ENCODE results near the gene TMEM139.

TMEM139 gene

GRCh38 chr7:143247372-143247771, 37.4 kb upstream of the TMEM139 start:
- H3K36me3 ChIP-seq (ENCODE audit: control insufficient read depth in 2 of 2, insufficient read depth in 1 of 2, low read length in 2 of 2), result no peaks in the 10 kb centered on the region
- ChIA-PET POLR2A (no interaction called here), CTCF (interaction anchor here (0.6 to 1.5 kb wide), 5 partner anchors 11 to 275 kb away, joined by 3 to 6 read pairs (median 4); no protein-coding TSS in a partner anchor)
- H3K4me3 ChIP-seq (ENCODE audit: low read depth, low read length), result no peak overlapping the region
- H3K27ac ChIP-seq (ENCODE audit: extremely low read depth, low read depth, low read length), result no peak overlapping the region
- TF ChIP-seq ZNF366 (tag by site-specific recombination; conservative IDR thresholded peaks at IDR 0.05), result peak; percentile 75
- no peak for TF ChIP-seq ZNF555 (tag by site-specific recombination; conservative IDR thresholded peaks at IDR 0.05)
- no peaks in the 10 kb centered on the region for H3K4me1 ChIP-seq (ENCODE audit: control insufficient read depth, insufficient read depth, low read length)
- H3K9me3 ChIP-seq (ENCODE audit: control insufficient read depth, insufficient read depth, low read depth, low read length), result no peaks in the 10 kb centered on the region

GRCh38 chr7:143248761-143249354, 35.9 kb upstream of the TMEM139 start:
- TF ChIP-seq ZNF473 (tag by site-specific recombination; IDR thresholded peaks at IDR 0.05) (no peak), ZNF433 (tag by site-specific recombination; IDR thresholded peaks at IDR 0.05; ENCODE audit: low read depth) (no peak), BCL6B (tag by site-specific recombination; IDR thresholded peaks at IDR 0.05) (no peak)
- TF ChIP-seq, protein P1, sequence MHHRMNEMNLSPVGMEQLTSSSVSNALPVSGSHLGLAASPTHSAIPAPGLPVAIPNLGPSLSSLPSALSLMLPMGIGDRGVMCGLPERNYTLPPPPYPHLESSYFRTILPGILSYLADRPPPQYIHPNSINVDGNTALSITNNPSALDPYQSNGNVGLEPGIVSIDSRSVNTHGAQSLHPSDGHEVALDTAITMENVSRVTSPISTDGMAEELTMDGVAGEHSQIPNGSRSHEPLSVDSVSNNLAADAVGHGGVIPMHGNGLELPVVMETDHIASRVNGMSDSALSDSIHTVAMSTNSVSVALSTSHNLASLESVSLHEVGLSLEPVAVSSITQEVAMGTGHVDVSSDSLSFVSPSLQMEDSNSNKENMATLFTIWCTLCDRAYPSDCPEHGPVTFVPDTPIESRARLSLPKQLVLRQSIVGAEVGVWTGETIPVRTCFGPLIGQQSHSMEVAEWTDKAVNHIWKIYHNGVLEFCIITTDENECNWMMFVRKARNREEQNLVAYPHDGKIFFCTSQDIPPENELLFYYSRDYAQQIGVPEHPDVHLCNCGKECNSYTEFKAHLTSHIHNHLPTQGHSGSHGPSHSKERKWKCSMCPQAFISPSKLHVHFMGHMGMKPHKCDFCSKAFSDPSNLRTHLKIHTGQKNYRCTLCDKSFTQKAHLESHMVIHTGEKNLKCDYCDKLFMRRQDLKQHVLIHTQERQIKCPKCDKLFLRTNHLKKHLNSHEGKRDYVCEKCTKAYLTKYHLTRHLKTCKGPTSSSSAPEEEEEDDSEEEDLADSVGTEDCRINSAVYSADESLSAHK (tag by site-specific recombination; IDR thresholded peaks at IDR 0.05), result no peak
- H3K36me3 ChIP-seq (ENCODE audit: control insufficient read depth in 2 of 2, insufficient read depth in 1 of 2, low read length in 2 of 2), result no peaks in the 10 kb centered on the region
- ChIA-PET POLR2A (interaction anchor here (0.9 kb wide), 1 partner anchor 14 kb away, joined by 3 read pairs; the partner anchor contains the start of gene GSTK1), CTCF (interaction anchor here (2.1 kb wide), 2 partner anchors 8 to 34 kb away, joined by 11 to 12 read pairs; no protein-coding TSS in a partner anchor)
- no peaks in the 10 kb centered on the region for H3K4me1 ChIP-seq (ENCODE audit: control insufficient read depth, insufficient read depth, low read length)
- no peak overlapping the region for H3K27ac ChIP-seq (ENCODE audit: extremely low read depth, low read depth, low read length)
- no peaks in the 10 kb centered on the region for H3K9me3 ChIP-seq (ENCODE audit: control insufficient read depth, insufficient read depth, low read depth, low read length)
- H3K4me3 ChIP-seq (ENCODE audit: low read depth, low read length), result no peak overlapping the region

- CTCF ChIA-PET, result interaction anchor here (1.2 to 2.1 kb wide), 4 partner anchors 9 to 124 kb away, joined by 4 to 12 read pairs (median 9); no protein-coding TSS in a partner anchor
- Histone ChIP-seq H3K4me3 (ENCODE audit: low read depth, low read length) (no peak overlapping the region), H3K27ac (ENCODE audit: extremely low read depth, low read depth, low read length) (no peak overlapping the region), H3K36me3 (ENCODE audit: control insufficient read depth in 2 of 2, insufficient read depth in 1 of 2, low read length in 2 of 2) (no peaks in the 10 kb centered on the region), H3K9me3 (ENCODE audit: control insufficient read depth, insufficient read depth, low read depth, low read length) (no peaks in the 10 kb centered on the region), H3K4me1 (ENCODE audit: control insufficient read depth, insufficient read depth, low read length) (no peaks in the 10 kb centered on the region)
- POLR2A ChIA-PET, result no interaction called here
- TF ChIP-seq ZNF776 (tag by site-specific recombination; IDR thresholded peaks at IDR 0.05; ENCODE audit: borderline replicate concordance), result no peak
- peak; percentile 35; the same call in 1 of the 2 replicates for TF ChIP-seq PRDM1 (tag by site-specific recombination; IDR thresholded peaks at IDR 0.05)
These were observed 34.6 kb upstream of the TMEM139 start for GRCh38 chr7:143250199-143250598.

GRCh38 chr7:143250822-143251221, 33.9 kb upstream of the TMEM139 start:
- Histone ChIP-seq H3K4me3 (ENCODE audit: low read depth, low read length) (no peak overlapping the region), H3K27ac (ENCODE audit: extremely low read depth, low read depth, low read length) (no peak overlapping the region), H3K36me3 (ENCODE audit: control insufficient read depth in 2 of 2, insufficient read depth in 1 of 2, low read length in 2 of 2) (no peaks in the 10 kb centered on the region), H3K4me1 (ENCODE audit: control insufficient read depth, insufficient read depth, low read length) (no peaks in the 10 kb centered on the region), H3K9me3 (ENCODE audit: control insufficient read depth, insufficient read depth, low read depth, low read length) (no peaks in the 10 kb centered on the region)
- ChIA-PET POLR2A (no interaction called here), CTCF (interaction anchor here (1.2 to 1.3 kb wide), 2 partner anchors 10 to 123 kb away, joined by 4 to 7 read pairs; no protein-coding TSS in a partner anchor)
- TF ChIP-seq ATF2 (tag by site-specific recombination; IDR thresholded peaks at IDR 0.05; ENCODE audit: low read depth) (no peak), ZNF580 (tag by site-specific recombination; IDR thresholded peaks at IDR 0.05) (no peak), ZNF658 (tag by site-specific recombination; IDR thresholded peaks at IDR 0.05) (no peak), ZNF426 (tag by site-specific recombination; IDR thresholded peaks at IDR 0.05) (no peak), ZSCAN30 (tag by site-specific recombination; IDR thresholded peaks at IDR 0.05) (no peak), ZNF366 (tag by site-specific recombination; conservative IDR thresholded peaks at IDR 0.05) (no peak), ZNF585B (tag by site-specific recombination; IDR thresholded peaks at IDR 0.05) (no peak)
- TF ChIP-seq, protein P2, sequence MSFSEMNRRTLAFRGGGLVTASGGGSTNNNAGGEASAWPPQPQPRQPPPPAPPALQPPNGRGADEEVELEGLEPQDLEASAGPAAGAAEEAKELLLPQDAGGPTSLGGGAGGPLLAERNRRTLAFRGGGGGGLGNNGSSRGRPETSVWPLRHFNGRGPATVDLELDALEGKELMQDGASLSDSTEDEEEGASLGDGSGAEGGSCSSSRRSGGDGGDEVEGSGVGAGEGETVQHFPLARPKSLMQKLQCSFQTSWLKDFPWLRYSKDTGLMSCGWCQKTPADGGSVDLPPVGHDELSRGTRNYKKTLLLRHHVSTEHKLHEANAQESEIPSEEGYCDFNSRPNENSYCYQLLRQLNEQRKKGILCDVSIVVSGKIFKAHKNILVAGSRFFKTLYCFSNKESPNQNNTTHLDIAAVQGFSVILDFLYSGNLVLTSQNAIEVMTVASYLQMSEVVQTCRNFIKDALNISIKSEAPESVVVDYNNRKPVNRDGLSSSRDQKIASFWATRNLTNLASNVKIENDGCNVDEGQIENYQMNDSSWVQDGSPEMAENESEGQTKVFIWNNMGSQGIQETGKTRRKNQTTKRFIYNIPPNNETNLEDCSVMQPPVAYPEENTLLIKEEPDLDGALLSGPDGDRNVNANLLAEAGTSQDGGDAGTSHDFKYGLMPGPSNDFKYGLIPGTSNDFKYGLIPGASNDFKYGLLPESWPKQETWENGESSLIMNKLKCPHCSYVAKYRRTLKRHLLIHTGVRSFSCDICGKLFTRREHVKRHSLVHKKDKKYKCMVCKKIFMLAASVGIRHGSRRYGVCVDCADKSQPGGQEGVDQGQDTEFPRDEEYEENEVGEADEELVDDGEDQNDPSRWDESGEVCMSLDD (tag by site-specific recombination; IDR thresholded peaks at IDR 0.05), result no peak
- TF ChIP-seq, protein P1 (tag by site-specific recombination; IDR thresholded peaks at IDR 0.05), result no peak

Measured in HEK293 (cell line).